ENCODE results near the gene RAP1B.

DNA sequence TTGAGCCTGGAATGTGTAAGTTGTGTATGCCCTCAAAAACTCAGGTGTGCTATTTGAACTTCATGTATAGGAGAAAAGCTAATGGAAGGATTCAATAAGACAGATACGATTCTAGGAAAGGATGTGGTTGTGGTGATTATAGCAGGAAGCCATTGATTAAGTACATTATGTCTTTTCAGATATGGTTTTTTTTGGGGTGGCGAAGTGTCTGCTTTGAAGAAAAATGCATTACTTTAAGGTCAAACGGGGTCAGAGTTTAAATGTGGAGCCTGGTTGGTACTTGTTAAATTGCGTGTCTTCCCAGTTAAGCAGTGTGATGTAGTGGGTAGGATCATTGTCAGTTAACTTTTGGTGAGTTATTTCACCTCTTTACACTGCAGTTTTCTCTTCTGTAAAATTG is 63.1 kb downstream of the RAP1B start:
- TF ChIP-seq, protein P1, sequence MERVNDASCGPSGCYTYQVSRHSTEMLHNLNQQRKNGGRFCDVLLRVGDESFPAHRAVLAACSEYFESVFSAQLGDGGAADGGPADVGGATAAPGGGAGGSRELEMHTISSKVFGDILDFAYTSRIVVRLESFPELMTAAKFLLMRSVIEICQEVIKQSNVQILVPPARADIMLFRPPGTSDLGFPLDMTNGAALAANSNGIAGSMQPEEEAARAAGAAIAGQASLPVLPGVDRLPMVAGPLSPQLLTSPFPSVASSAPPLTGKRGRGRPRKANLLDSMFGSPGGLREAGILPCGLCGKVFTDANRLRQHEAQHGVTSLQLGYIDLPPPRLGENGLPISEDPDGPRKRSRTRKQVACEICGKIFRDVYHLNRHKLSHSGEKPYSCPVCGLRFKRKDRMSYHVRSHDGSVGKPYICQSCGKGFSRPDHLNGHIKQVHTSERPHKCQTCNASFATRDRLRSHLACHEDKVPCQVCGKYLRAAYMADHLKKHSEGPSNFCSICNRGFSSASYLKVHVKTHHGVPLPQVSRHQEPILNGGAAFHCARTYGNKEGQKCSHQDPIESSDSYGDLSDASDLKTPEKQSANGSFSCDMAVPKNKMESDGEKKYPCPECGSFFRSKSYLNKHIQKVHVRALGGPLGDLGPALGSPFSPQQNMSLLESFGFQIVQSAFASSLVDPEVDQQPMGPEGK (CRISPR knock-in tag; IDR thresholded peaks at IDR 0.05; ENCODE audit: borderline replicate concordance), result no peak
- TF ChIP-seq, protein P2, sequence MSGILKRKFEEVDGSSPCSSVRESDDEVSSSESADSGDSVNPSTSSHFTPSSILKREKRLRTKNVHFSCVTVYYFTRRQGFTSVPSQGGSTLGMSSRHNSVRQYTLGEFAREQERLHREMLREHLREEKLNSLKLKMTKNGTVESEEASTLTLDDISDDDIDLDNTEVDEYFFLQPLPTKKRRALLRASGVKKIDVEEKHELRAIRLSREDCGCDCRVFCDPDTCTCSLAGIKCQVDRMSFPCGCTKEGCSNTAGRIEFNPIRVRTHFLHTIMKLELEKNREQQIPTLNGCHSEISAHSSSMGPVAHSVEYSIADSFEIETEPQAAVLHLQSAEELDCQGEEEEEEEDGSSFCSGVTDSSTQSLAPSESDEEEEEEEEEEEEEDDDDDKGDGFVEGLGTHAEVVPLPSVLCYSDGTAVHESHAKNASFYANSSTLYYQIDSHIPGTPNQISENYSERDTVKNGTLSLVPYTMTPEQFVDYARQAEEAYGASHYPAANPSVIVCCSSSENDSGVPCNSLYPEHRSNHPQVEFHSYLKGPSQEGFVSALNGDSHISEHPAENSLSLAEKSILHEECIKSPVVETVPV (CRISPR knock-in tag; IDR thresholded peaks at IDR 0.05), result no peak

Data from SK-N-SH treated with all-trans-retinoic acid at 6 μM for 48 hours (cell line).